ENCODE data around the gene ALKBH6. TPM values are rescaled to one million over a fixed set of nuclear protein-coding genes. Genes with fewer than 3 reads are reported as not detected.

The ALKBH6 gene
- total and polyA plus RNA-seq, 2 experiments from 2014 or later = 33.6 to 51.4 TPM

- H3K79me2 ChIP-seq (replicated peaks; ENCODE audit: insufficient read depth) = peaks cover 6% of the 10 kb centered on the region; the same call in 1 of the 2 replicates
- H3K27ac ChIP-seq (ENCODE audit: low read depth) = no peak overlapping the region
- H3K27ac Mint-ChIP-seq = no peak overlapping the region
- no peak overlapping the region for H3K4me2 ChIP-seq
- H4K20me1 ChIP-seq (replicated peaks; ENCODE audit: insufficient read depth) = peaks cover 5% of the 10 kb centered on the region; the same call in 1 of the 2 replicates
- 0 out of 3 replicates have a peak, but pooled peaks cover 3% of the 10 kb centered on the region for H3K36me3 Mint-ChIP-seq (ENCODE audit: low read depth)
- no peak overlapping the region for H3K4me3 ChIP-seq
- H3K4me3 Mint-ChIP-seq = no peak overlapping the region
- H3K36me3 ChIP-seq (ENCODE audit: insufficient read depth) = no peaks in the 10 kb centered on the region; the same call in 1 of the 2 replicates
- peaks cover 4% of the 10 kb centered on the region for H3K27me3 Mint-ChIP-seq (ENCODE audit: insufficient read depth, low read depth, poor library complexity)
- ATAC-seq (no peak), DNase-seq (ENCODE audit: low spot score) (no peak)
- TF ChIP-seq STAT1 (IDR thresholded peaks at IDR 0.05; ENCODE audit: unreplicated experiment) = no peak
- no peak for TF ChIP-seq EZH2phosphoT487 (IDR thresholded peaks at IDR 0.05; ENCODE audit: unreplicated experiment)
- no peak for TF ChIP-seq ZNF462 (CRISPR knock-in tag; IDR thresholded peaks at IDR 0.05)
- no peak for TF ChIP-seq ETS1 (IDR thresholded peaks at IDR 0.05)
- no peak for TF ChIP-seq JUNB (IDR thresholded peaks at IDR 0.05; ENCODE audit: unreplicated experiment)
- TF ChIP-seq NANOG (IDR thresholded peaks at IDR 0.05; ENCODE audit: borderline replicate concordance) = no peak
- TF ChIP-seq POLR2AphosphoS5 (IDR thresholded peaks at IDR 0.05; ENCODE audit: low read depth) = no peak
- TF ChIP-seq CTCF (conservative IDR thresholded peaks at IDR 0.05; ENCODE audit: low read depth in 2 of 2) = no peak
- TF ChIP-seq EZH2 (IDR thresholded peaks at IDR 0.05; ENCODE audit: low read depth, unreplicated experiment) = no peak
- no peak for TF ChIP-seq REST (IDR thresholded peaks at IDR 0.05; ENCODE audit: unreplicated experiment)
- no peak for TF ChIP-seq ZNF114 (CRISPR knock-in tag; IDR thresholded peaks at IDR 0.05)
- no peak for TF ChIP-seq ZNF331 (CRISPR knock-in tag; IDR thresholded peaks at IDR 0.05; ENCODE audit: low read depth)
- TF ChIP-seq CREB1 (CRISPR knock-in tag; IDR thresholded peaks at IDR 0.05; ENCODE audit: low read depth) = no peak
- no peaks in the 10 kb centered on the region for H3K27me3 ChIP-seq (ENCODE audit: insufficient read depth)
- H3K9me3 Mint-ChIP-seq = no peaks in the 10 kb centered on the region; the same call in 2 of the 3 replicates
- no peak overlapping the region for H2AFZ ChIP-seq
- H3K4me1 Mint-ChIP-seq = peaks cover 12% of the 10 kb centered on the region
- H3F3A ChIP-seq (replicated peaks; ENCODE audit: low read depth) = 0 out of 2 replicates have a peak, but pooled peaks cover 2% of the 10 kb centered on the region
- 0 out of 2 replicates have a peak, but pooled peaks cover 2% of the 10 kb centered on the region for H3K9me2 ChIP-seq (ENCODE audit: insufficient read depth)
- peaks cover 6% of the 10 kb centered on the region; the same call in 1 of the 2 replicates for H3K4me1 ChIP-seq (ENCODE audit: insufficient read depth)
Observed at GRCh38 chr19:36047835-36048234, 33.8 kb upstream of the ALKBH6 start.
